DOHH2 (cell line): ENCODE data around the gene CRYGN.

ENCODE experiments used
- CTCF ChIP-seq: fragments of 200-600 bp; sonication (generic); IDR thresholded peaks from one replicate; pipeline ENCODE4 v1.5.1; 2014; ENCODE audit warnings: antibody characterized with exemption, mild to moderate bottlenecking, low read depth, low read length; ENCODE audit not compliant: poor library complexity, severe bottlenecking
- EZH2phosphoT487 ChIP-seq: fragments of 200-600 bp; sonication (generic); IDR thresholded peaks from 2 replicates; pipeline ENCODE4 v1.6.1; 2017; ENCODE audit warnings: borderline replicate concordance, mild to moderate bottlenecking, antibody characterized with exemption, low read length, moderate library complexity, mixed read lengths

GRCh38 chr7:151404216-151405011 lies 35.5 kb downstream of the CRYGN start:
- TF ChIP-seq CTCF: no peak
- no peak for TF ChIP-seq EZH2phosphoT487
